Activated naive CD4-positive, alpha-beta T cell treated with anti-CD3 and anti-CD28 coated beads, Interleukin-2, amount 10 ng/mL, durations not matched to agents 7 days and 5 days (primary cell): ENCODE measurements around the gene PXDN.

Source experiments
- CTCF ChIA-PET: fragments of 350-600 bp; sonication (Branson Sonifier 250); formaldehyde crosslinking; loops from one replicate; lab custom pipeline; 2021; ENCODE audit warnings: antibody characterized with exemption; lab: Charles Lee
- DNase-seq: peaks from one replicate; pipeline ENCODE4 v3.0.0-alpha.2; 2020
- H3K27ac Mint-ChIP-seq: one replicate; pipeline ENCODE4 v1.8.0; 2021; ENCODE audit warnings: mild to moderate bottlenecking, moderate library complexity, mixed read lengths
- H3K27me3 Mint-ChIP-seq: one replicate; pipeline ENCODE4 v1.8.0; 2021; ENCODE audit warnings: mild to moderate bottlenecking, mixed read lengths
- H3K36me3 Mint-ChIP-seq: one replicate; pipeline ENCODE4 v1.8.0; 2021; ENCODE audit warnings: mixed read lengths
- H3K4me1 Mint-ChIP-seq: one replicate; pipeline ENCODE4 v1.8.0; 2021; ENCODE audit warnings: mixed read lengths
- H3K4me3 Mint-ChIP-seq: one replicate; pipeline ENCODE4 v1.8.0; 2021; ENCODE audit warnings: mild to moderate bottlenecking, moderate library complexity, mixed read lengths
- H3K9me3 Mint-ChIP-seq: one replicate; pipeline ENCODE4 v1.8.0; 2021; ENCODE audit warnings: mixed read lengths

Gene PXDN

GRCh38 chr2:1621041-1621440, 123.3 kb downstream of the PXDN start:
- H3K4me3 Mint-ChIP-seq: no peak overlapping the region
- no peak overlapping the region for H3K27ac Mint-ChIP-seq
- no peaks in the 10 kb centered on the region for H3K4me1 Mint-ChIP-seq
- DNase-seq: no peak
- H3K9me3 Mint-ChIP-seq: no peaks in the 10 kb centered on the region
- H3K27me3 Mint-ChIP-seq: peaks cover 9% of the 10 kb centered on the region
- no peaks in the 10 kb centered on the region for H3K36me3 Mint-ChIP-seq
- CTCF ChIA-PET: no interaction called here

GRCh38 chr2:1620081-1620480, 124.2 kb downstream of the PXDN start:
- Mint-ChIP-seq H3K4me3 (no peak overlapping the region), H3K4me1 (no peaks in the 10 kb centered on the region), H3K27me3 (peaks cover 3% of the 10 kb centered on the region), H3K36me3 (no peaks in the 10 kb centered on the region), H3K9me3 (no peaks in the 10 kb centered on the region), H3K27ac (no peak overlapping the region)
- CTCF ChIA-PET: no interaction called here
- DNase-seq: no peak

- H3K4me1 Mint-ChIP-seq: no peaks in the 10 kb centered on the region
These were observed 124.8 kb downstream of the PXDN start for GRCh38 chr2:1619556-1619955.

GRCh38 chr2:1618974-1619373, 125.3 kb downstream of the PXDN start:
- H3K27ac Mint-ChIP-seq: no peak overlapping the region
- no peak for DNase-seq
- no peaks in the 10 kb centered on the region for H3K9me3 Mint-ChIP-seq

More at GRCh38 chr2:1619556-1619955, 124.8 kb downstream of the PXDN start:
- H3K9me3 Mint-ChIP-seq: no peaks in the 10 kb centered on the region
- no peak overlapping the region for H3K27ac Mint-ChIP-seq
- no peak overlapping the region for H3K4me3 Mint-ChIP-seq
- no peaks in the 10 kb centered on the region for H3K27me3 Mint-ChIP-seq
- no peak for DNase-seq
- CTCF ChIA-PET: no interaction called here
- H3K36me3 Mint-ChIP-seq: no peaks in the 10 kb centered on the region

GRCh38 chr2:1618191-1618961, 125.9 kb downstream of the PXDN start:
- Mint-ChIP-seq H3K36me3 (no peaks in the 10 kb centered on the region), H3K9me3 (no peaks in the 10 kb centered on the region), H3K4me3 (no peak overlapping the region), H3K27me3 (no peaks in the 10 kb centered on the region), H3K4me1 (no peaks in the 10 kb centered on the region), H3K27ac (no peak overlapping the region)
- CTCF ChIA-PET: no interaction called here
- DNase-seq: no peak

More at GRCh38 chr2:1618974-1619373, 125.3 kb downstream of the PXDN start:
- H3K27me3 Mint-ChIP-seq: no peaks in the 10 kb centered on the region
- CTCF ChIA-PET: no interaction called here
- no peaks in the 10 kb centered on the region for H3K36me3 Mint-ChIP-seq
- H3K4me3 Mint-ChIP-seq: no peak overlapping the region
- no peaks in the 10 kb centered on the region for H3K4me1 Mint-ChIP-seq

GRCh38 chr2:1617425-1618021, 126.8 kb downstream of the PXDN start:
- Mint-ChIP-seq H3K4me1 (no peaks in the 10 kb centered on the region), H3K36me3 (no peaks in the 10 kb centered on the region)
- CTCF ChIA-PET: no interaction called here

GRCh38 chr2:1614564-1614963, 129.8 kb downstream of the PXDN start:
- no peak for DNase-seq
- Mint-ChIP-seq H3K9me3 (no peaks in the 10 kb centered on the region), H3K4me3 (no peak overlapping the region), H3K27me3 (no peaks in the 10 kb centered on the region), H3K4me1 (no peaks in the 10 kb centered on the region), H3K27ac (no peak overlapping the region), H3K36me3 (no peaks in the 10 kb centered on the region)
- CTCF ChIA-PET: no interaction called here

More at GRCh38 chr2:1617425-1618021, 126.8 kb downstream of the PXDN start:
- DNase-seq: no peak
- H3K9me3 Mint-ChIP-seq: no peaks in the 10 kb centered on the region
- no peaks in the 10 kb centered on the region for H3K27me3 Mint-ChIP-seq
- H3K27ac Mint-ChIP-seq: no peak overlapping the region
- H3K4me3 Mint-ChIP-seq: no peak overlapping the region

- Mint-ChIP-seq H3K27me3 (no peaks in the 10 kb centered on the region), H3K4me3 (no peak overlapping the region), H3K9me3 (no peaks in the 10 kb centered on the region), H3K27ac (no peak overlapping the region), H3K4me1 (no peaks in the 10 kb centered on the region), H3K36me3 (no peaks in the 10 kb centered on the region)
- CTCF ChIA-PET: no interaction called here
- DNase-seq: no peak
These were observed 130.5 kb downstream of the PXDN start for GRCh38 chr2:1613731-1614354.

GRCh38 chr2:1613078-1613445, 131.3 kb downstream of the PXDN start:
- no peaks in the 10 kb centered on the region for H3K4me1 Mint-ChIP-seq
- no peak overlapping the region for H3K27ac Mint-ChIP-seq
- H3K4me3 Mint-ChIP-seq: no peak overlapping the region
- H3K9me3 Mint-ChIP-seq: no peaks in the 10 kb centered on the region
- no peaks in the 10 kb centered on the region for H3K36me3 Mint-ChIP-seq
- CTCF ChIA-PET: no interaction called here
- H3K27me3 Mint-ChIP-seq: peaks cover 4% of the 10 kb centered on the region
- no peak for DNase-seq

GRCh38 chr2:1612391-1613077, 131.8 kb downstream of the PXDN start:
- Mint-ChIP-seq H3K27me3 (peaks cover 4% of the 10 kb centered on the region), H3K4me1 (no peaks in the 10 kb centered on the region), H3K4me3 (no peak overlapping the region), H3K36me3 (no peaks in the 10 kb centered on the region), H3K27ac (no peak overlapping the region), H3K9me3 (no peaks in the 10 kb centered on the region)
- DNase-seq: no peak
- CTCF ChIA-PET: no interaction called here

- DNase-seq: no peak
- no peaks in the 10 kb centered on the region for H3K9me3 Mint-ChIP-seq
- CTCF ChIA-PET: no interaction called here
- H3K27ac Mint-ChIP-seq: no peak overlapping the region
- H3K4me1 Mint-ChIP-seq: no peaks in the 10 kb centered on the region
- no peaks in the 10 kb centered on the region for H3K36me3 Mint-ChIP-seq
- no peak overlapping the region for H3K4me3 Mint-ChIP-seq
- H3K27me3 Mint-ChIP-seq: peaks cover 10% of the 10 kb centered on the region
These were observed 132.4 kb downstream of the PXDN start for GRCh38 chr2:1611886-1612285.

- no peaks in the 10 kb centered on the region for H3K36me3 Mint-ChIP-seq
- CTCF ChIA-PET: no interaction called here
- no peak for DNase-seq
- H3K27ac Mint-ChIP-seq: no peak overlapping the region
- no peaks in the 10 kb centered on the region for H3K9me3 Mint-ChIP-seq
- no peaks in the 10 kb centered on the region for H3K4me1 Mint-ChIP-seq
- no peak overlapping the region for H3K4me3 Mint-ChIP-seq
- peaks cover 19% of the 10 kb centered on the region for H3K27me3 Mint-ChIP-seq
These were observed 134.2 kb downstream of the PXDN start for GRCh38 chr2:1610096-1610485.

- H3K27ac Mint-ChIP-seq: no peak overlapping the region
- H3K9me3 Mint-ChIP-seq: no peaks in the 10 kb centered on the region
- H3K36me3 Mint-ChIP-seq: no peaks in the 10 kb centered on the region
- H3K27me3 Mint-ChIP-seq: peaks cover 19% of the 10 kb centered on the region
- no peaks in the 10 kb centered on the region for H3K4me1 Mint-ChIP-seq
- no peak for DNase-seq
- H3K4me3 Mint-ChIP-seq: no peak overlapping the region
- CTCF ChIA-PET: no interaction called here
These were observed 134.7 kb downstream of the PXDN start for GRCh38 chr2:1609485-1610095.

- H3K4me1 Mint-ChIP-seq: no peaks in the 10 kb centered on the region
- H3K36me3 Mint-ChIP-seq: no peaks in the 10 kb centered on the region
- H3K27me3 Mint-ChIP-seq: peaks cover 19% of the 10 kb centered on the region
- H3K9me3 Mint-ChIP-seq: no peaks in the 10 kb centered on the region
- H3K4me3 Mint-ChIP-seq: no peak overlapping the region
- H3K27ac Mint-ChIP-seq: no peak overlapping the region
- CTCF ChIA-PET: no interaction called here
- DNase-seq: no peak
These were observed 135.3 kb downstream of the PXDN start for GRCh38 chr2:1609040-1609439.
